Cortex of kidney (tissue), 1 donor: Measurements from ENCODE around the gene RNF103.

Experiments
- DNase-seq: peaks from one replicate; lab custom pipeline; 2025; lab: John Stamatoyannopoulos, UW

RNF103 gene

GRCh38 chr2:86566821-86567190, 56.9 kb downstream of the RNF103 start:
- DNase-seq = no peak

- no peak for DNase-seq
Observed at GRCh38 chr2:86566158-86566820, 57.4 kb downstream of the RNF103 start.

GRCh38 chr2:86563650-86564061, 60.0 kb downstream of the RNF103 start:
- DNase-seq = no peak

DNA sequence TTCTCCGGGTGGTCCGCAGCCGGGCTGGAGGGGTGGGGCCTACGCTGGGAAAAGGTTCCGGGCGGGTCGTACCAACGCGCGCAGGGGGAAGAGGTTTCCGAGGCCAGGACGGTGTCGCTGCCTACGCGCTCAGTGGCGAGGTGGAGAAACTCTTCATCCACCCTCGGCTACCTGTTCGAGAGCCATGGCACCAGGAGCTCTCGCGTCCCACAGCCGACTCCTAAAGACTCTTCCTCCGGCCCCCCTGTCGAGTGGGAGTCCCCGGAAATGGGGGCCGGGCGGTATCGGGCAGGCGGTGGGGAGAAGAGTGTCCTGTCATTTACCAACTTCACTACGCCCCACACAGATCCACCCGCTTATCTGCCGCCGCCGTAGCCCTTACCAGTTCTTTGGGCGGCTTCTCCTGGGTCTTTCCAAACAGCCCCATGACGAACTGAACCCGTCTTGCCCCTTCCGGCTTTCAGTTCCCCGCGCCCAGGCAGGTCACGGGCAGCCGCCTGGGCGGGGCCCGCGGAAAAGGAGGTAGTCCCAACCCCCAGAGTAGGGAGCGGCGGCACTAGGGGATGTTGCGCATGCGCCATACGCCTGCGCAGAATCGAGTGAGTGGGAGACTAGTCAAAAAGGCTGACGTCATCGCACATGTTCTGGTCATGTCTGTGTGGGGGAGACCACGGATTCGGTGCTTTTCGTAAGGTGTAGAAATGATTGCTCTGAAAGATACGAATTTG, 60.6 kb downstream of the RNF103 start, which contains the start of gene CHMP3:
Gene CHMP3 (minus strand): TSS at position 522 of the 728 bp plus-strand sequence. CDS start 95 bp downstream, at position 427.
- peak; percentile 49 for DNase-seq

GRCh38 chr2:86562485-86562921, 61.2 kb downstream of the RNF103 start:
- DNase-seq = no peak

DNA sequence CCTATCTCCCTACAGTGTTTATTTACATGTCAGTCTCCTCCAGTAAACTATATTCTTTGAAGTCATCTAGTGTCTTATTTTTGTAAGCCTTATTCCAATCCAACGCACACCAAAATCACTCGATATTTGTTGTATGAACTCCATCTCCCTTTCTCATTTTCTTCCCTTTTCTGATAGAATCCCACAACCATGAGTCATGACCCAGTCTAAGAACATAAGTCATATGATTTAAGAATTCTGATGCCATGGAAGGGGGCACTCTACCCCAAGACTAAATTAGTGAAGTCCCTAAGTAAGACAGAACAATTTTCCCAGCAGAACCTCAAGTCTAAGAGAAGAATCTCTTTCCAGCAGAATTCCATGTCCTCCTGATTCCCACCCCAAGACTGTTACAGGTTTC, 65.8 kb downstream of the RNF103 start:
- DNase-seq = no peak

DNA sequence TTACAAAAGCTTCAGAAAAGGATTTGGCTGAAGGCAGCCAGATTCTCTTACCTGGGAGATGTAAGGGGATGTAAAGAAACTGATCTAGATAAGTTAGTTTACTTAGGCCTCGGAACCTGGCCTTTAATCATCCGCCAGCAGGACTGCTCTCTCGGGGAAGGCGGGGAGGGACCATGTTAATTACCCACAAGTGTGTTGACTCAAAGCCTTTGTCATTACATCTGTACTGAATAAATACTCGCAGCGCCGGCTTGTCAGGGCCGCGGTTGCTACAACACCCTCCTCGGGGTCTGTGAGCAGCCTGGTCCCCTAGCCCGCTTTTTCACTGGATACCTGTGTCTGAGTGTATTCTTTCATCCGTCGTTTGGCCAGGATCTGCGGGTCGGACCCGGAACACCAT, 67.2 kb downstream of the RNF103 start:
- no peak for DNase-seq
